Aorta (tissue), 5 donors: Measurements from ENCODE around the gene ETFDH. TPM values are rescaled to one million over a fixed set of nuclear protein-coding genes. Genes with fewer than 3 reads are reported as not detected.
"Not testable (repeated sequence)": the region's sequence is repeated elsewhere in the genome, so short reads cannot be mapped to it uniquely, and the experiment has no call there.

Source experiments
- ATAC-seq: fragments of 200-7000 bp; cut with Tn5 transposase; one replicate; pipeline ENCODE4 v1.9.1; 2022; ENCODE audit warnings: moderate library complexity; ENCODE audit not compliant: low FRiP score
- DNase-seq, 2 donors: peaks; one replicate each; pipeline ENCODE4 v3.0.0-alpha.2; 2020
- H3K27ac ChIP-seq, 2 donors: one replicate each; pipeline ENCODE4 v1.5.1; 2013; ENCODE audit warnings: low read length in 2 of 2, mild to moderate bottlenecking in 2 of 2, moderate library complexity in 2 of 2, control low read depth in 1 of 2, inconsistent platforms in 1 of 2, low read depth in 1 of 2
- H3K27me3 ChIP-seq, 2 donors: one replicate each; pipeline ENCODE4 v1.6.1; 2013; ENCODE audit warnings: control low read depth in 1 of 2, low read length in 1 of 2, mild to moderate bottlenecking in 1 of 2, moderate library complexity in 1 of 2; ENCODE audit not compliant: insufficient read depth in 2 of 2, control insufficient read depth in 1 of 2
- H3K36me3 ChIP-seq, 2 donors: one replicate each; pipeline ENCODE4 v1.6.1; 2013; ENCODE audit warnings: control low read depth in 1 of 2, low read length in 1 of 2, mild to moderate bottlenecking in 1 of 2; ENCODE audit not compliant: insufficient read depth in 2 of 2, control insufficient read depth in 1 of 2
- H3K4me1 ChIP-seq, 2 donors: one replicate each; pipeline ENCODE4 v1.6.1; 2013; ENCODE audit warnings: low read length in 2 of 2, control low read depth in 1 of 2, mild to moderate bottlenecking in 1 of 2, moderate library complexity in 1 of 2; ENCODE audit not compliant: insufficient read depth in 2 of 2, control insufficient read depth in 1 of 2
- H3K4me3 ChIP-seq, 2 donors: one replicate each; pipeline ENCODE4 v1.5.1; 2013; ENCODE audit warnings: low read length in 2 of 2, control low read depth in 1 of 2, mild to moderate bottlenecking in 1 of 2
- H3K9me3 ChIP-seq: one replicate; pipeline ENCODE4 v1.6.1; 2013; ENCODE audit warnings: mild to moderate bottlenecking, low read length; ENCODE audit not compliant: control insufficient read depth
- WGBS, 2 donors: extraction: QIAGEN DNeasy Blood & Tissue Kit; methylation state at CpG; one replicate each; pipeline ENCODE4 v1.1.7; 2013; 5-methylcytosine and 5-hydroxymethylcytosine counted together
- intact Hi-C, 2 donors: fragments of 100-400 bp; cut with DNase I; formaldehyde crosslinking; loops; one replicate each; pipeline versions ENCODE4 v1.14.2 to v1.15.0; 2022
- polyA plus RNA-seq, 2 donors: library from polyadenylated mRNA; stranded (reverse); fragments of 200-250 nt; gene quantifications; one replicate each; pipeline ENCODE4 v1.2.3, GENCODE V29; 2013
- total RNA-seq, 2 donors: library from RNA; stranded (reverse); fragmentation: NEBNext Ultra II Directional; extraction: Animal tissue kit (Norgen Biotek cat#: 25700); gene quantifications; one replicate each; pipeline ENCODE4 v1.2.1, GENCODE V29; 2021
- donor health status: healthy with polysubstance abuse.
- donor health status: Bipolar disorder and iron deficiency.
- donor health status: DM: no; HTN: no; CAD: no.
- donor health status: DM: no; HTN: no; CAD: no.
- donor health status: DM: yes; HTN: yes; CAD: no.

ETFDH gene
- total and polyA plus RNA-seq, 4 donors, result 21.9 to 42.0 (median 24.9) TPM

GRCh38 chr4:158754385-158755180 lies 82.5 kb downstream of the ETFDH start:
- H3K36me3 ChIP-seq, result no peaks in the 10 kb centered on the region
- no peaks in the 10 kb centered on the region for H3K9me3 ChIP-seq
- WGBS, 2 donors, result 97% methylated on average over 5 of the region's 5 CpGs
- no peak for DNase-seq
- H3K27ac ChIP-seq, result no peak overlapping the region
- ATAC-seq, result no peak
- no peaks in the 10 kb centered on the region for H3K4me1 ChIP-seq
- intact Hi-C loops, result no loop called here
- no peak overlapping the region for H3K4me3 ChIP-seq
- H3K27me3 ChIP-seq, result no peaks in the 10 kb centered on the region

- H3K4me1 ChIP-seq, DNase-seq, H3K4me3 ChIP-seq, ATAC-seq, H3K27me3 ChIP-seq, H3K9me3 ChIP-seq, intact Hi-C loops, H3K27ac ChIP-seq, H3K36me3 ChIP-seq: not testable (repeated sequence)
- 93 to 95% methylated on average over 7 of the region's 7 CpGs for WGBS, 2 donors
Observed at GRCh38 chr4:158755819-158756218, 83.7 kb downstream of the ETFDH start.

GRCh38 chr4:158756588-158756987 lies 84.5 kb downstream of the ETFDH start:
- H3K27ac ChIP-seq, result no peak overlapping the region
- no peaks in the 10 kb centered on the region for H3K27me3 ChIP-seq
- no peaks in the 10 kb centered on the region for H3K4me1 ChIP-seq
- no peak for DNase-seq
- ATAC-seq, result no peak
- no peaks in the 10 kb centered on the region for H3K9me3 ChIP-seq
- H3K4me3 ChIP-seq, result no peak overlapping the region
- no peaks in the 10 kb centered on the region for H3K36me3 ChIP-seq
- intact Hi-C loops, result no loop called here

- no peak for ATAC-seq
- WGBS, 2 donors, result 73 to 95% methylated on average over 4 of the region's 4 CpGs
Observed at GRCh38 chr4:158758142-158758541, 86.0 kb downstream of the ETFDH start.

GRCh38 chr4:158758703-158759102 lies 86.6 kb downstream of the ETFDH start:
- intact Hi-C loops, result no loop called here

More at GRCh38 chr4:158758142-158758541, 86.0 kb downstream of the ETFDH start:
- no peak for DNase-seq
- Histone ChIP-seq H3K27ac (no peak overlapping the region), H3K27me3 (no peaks in the 10 kb centered on the region), H3K4me1 (no peaks in the 10 kb centered on the region), H3K9me3 (no peaks in the 10 kb centered on the region), H3K36me3 (no peaks in the 10 kb centered on the region), H3K4me3 (no peak overlapping the region)
- intact Hi-C loops, result no loop called here

More at GRCh38 chr4:158758703-158759102, 86.6 kb downstream of the ETFDH start:
- H3K36me3 ChIP-seq, result no peaks in the 10 kb centered on the region
- H3K27me3 ChIP-seq, result no peaks in the 10 kb centered on the region
- DNase-seq, result no peak
- H3K4me3 ChIP-seq, result no peak overlapping the region
- no peaks in the 10 kb centered on the region for H3K4me1 ChIP-seq
- no peak overlapping the region for H3K27ac ChIP-seq
- no peaks in the 10 kb centered on the region for H3K9me3 ChIP-seq
- WGBS, 2 donors, result 93 to 94% methylated on average over 4 of the region's 4 CpGs
- ATAC-seq, result no peak

Other genes with a start within 250 kb of the ETFDH start
- gene RXFP1, start 150.4 kb upstream of the ETFDH start, total RNA-seq, result under 1 TPM; 0.36 to 0.57 TPM
- 1 to 10 TPM; 1.4 to 2.6 TPM for gene RXFP1, start 150.4 kb upstream of the ETFDH start, polyA plus RNA-seq
- gene C4orf46, start 409 bp upstream of the ETFDH start, total RNA-seq, result 1 to 10 TPM; 2.2 to 2.8 TPM
- gene C4orf46, start 409 bp upstream of the ETFDH start, polyA plus RNA-seq, result 1 to 10 TPM; 1.8 to 3.0 TPM
- 10 to 100 TPM; 14.2 to 19.7 TPM for gene PPID, start 51.1 kb downstream of the ETFDH start, total RNA-seq
- gene PPID, start 51.1 kb downstream of the ETFDH start, polyA plus RNA-seq, result 10 to 100 TPM; 20.4 to 36.3 TPM
- 10 to 100 TPM; 71.0 to 97.8 TPM for gene FNIP2, start 96.7 kb downstream of the ETFDH start, total RNA-seq
- gene FNIP2, start 96.7 kb downstream of the ETFDH start, polyA plus RNA-seq, result 10 to 100 TPM; 17.3 TPM